HG02943 (cell line): ENCODE data around the gene CGB7.
A peak's percentile ranks its signal among the peaks of the same experiment; 100 is the strongest.

Experiments used
- ATAC-seq: cut with Tn5 transposase; IDR thresholded peaks from one replicate; pipeline ENCODE4 v1.9.1; 2021; ENCODE audit warnings: mild to moderate bottlenecking, low read depth, moderate library complexity; ENCODE audit not compliant: unreplicated experiment

The CGB7 gene

DNA sequence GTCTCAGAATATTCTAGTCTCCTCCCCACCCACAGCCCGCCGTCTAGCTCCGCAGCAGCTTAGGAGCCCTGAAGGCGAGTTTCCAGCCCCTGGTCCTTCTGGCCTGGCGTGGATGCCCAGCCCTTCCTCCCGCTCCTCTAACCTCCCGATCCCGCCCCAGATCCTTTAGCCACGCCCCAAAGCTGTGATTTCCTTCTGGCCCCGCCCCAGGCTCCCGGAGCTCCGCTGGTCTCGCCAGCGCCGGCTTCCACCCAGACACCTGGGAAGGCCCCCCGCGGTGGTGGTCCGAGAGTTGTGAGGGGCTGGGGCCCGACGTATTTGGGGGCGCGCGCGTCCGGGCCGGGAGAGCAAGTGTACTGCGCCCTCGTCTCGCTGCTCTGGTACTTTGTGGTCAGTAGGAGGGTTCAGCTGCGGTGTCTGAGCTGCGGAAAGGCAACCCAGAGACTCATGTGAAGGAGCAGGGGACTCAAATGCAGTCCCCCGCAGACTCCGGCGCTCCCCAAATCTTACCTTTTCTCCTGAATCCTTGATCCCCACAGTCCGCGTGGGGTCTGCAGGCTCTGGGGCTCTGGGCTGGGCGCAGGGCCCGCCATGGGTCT is at the start of gene CGB7:
TSS of gene CGB7 (minus strand) at position 114 of the 599 bp plus-strand sequence. CDS start 2,374 bp downstream, outside the sequence.
- ATAC-seq: no peak

DNA sequence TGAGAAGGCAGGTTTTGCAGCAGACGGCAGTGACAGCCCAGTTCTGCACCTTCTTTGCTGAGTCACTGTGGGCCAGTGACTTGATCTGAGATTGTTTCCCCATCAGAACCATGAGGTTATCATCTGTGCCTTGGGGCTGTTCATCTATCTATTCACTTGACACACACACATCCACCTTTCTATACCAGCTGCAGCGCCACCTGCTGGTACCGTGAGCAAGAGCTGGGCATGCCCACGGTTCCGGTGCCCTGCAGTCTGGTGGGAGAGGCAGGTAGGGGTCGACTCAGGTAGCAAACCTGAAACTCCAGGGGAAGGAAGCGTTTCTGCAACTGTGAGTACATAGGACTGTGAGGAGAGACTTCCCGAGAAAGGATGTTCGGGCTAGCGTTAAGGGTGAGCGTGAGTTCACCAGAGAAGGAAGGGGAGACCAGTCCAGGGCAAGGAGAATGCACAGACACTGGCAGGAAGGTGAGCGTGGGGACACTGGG is 49.1 kb upstream of the CGB7 start:
- ATAC-seq: no peak

DNA sequence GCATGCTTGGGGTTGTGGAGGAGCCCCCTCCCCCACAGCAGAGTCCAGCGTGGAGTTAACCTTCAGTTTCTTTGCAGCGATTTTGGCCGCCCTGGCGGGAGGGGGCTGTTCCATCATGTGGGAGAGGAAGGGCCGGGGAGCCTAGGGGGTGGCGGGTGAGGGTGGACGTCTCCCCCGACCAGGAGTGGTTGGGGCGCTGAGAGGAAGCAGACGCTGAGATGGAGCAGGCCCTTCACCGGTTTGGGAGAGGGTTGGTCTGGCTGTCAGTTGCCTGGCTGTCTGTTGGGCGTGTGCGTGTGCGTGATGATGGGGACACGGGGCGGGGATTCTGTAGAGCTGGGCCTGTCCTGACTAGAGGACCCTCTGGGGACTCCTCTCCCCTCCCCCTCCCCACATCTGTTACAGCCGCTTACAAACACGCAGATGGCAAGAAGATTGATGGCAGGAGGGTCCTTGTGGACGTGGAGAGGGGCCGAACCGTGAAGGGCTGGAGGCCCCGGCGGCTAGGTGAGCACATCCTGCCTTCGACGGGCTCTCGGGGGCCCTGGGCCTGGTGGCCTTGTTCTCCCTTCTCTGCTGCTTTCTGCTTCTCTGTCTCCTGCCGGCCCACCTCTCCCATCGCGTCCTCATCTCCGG is 46.8 kb upstream of the CGB7 start:
- no peak for ATAC-seq

DNA sequence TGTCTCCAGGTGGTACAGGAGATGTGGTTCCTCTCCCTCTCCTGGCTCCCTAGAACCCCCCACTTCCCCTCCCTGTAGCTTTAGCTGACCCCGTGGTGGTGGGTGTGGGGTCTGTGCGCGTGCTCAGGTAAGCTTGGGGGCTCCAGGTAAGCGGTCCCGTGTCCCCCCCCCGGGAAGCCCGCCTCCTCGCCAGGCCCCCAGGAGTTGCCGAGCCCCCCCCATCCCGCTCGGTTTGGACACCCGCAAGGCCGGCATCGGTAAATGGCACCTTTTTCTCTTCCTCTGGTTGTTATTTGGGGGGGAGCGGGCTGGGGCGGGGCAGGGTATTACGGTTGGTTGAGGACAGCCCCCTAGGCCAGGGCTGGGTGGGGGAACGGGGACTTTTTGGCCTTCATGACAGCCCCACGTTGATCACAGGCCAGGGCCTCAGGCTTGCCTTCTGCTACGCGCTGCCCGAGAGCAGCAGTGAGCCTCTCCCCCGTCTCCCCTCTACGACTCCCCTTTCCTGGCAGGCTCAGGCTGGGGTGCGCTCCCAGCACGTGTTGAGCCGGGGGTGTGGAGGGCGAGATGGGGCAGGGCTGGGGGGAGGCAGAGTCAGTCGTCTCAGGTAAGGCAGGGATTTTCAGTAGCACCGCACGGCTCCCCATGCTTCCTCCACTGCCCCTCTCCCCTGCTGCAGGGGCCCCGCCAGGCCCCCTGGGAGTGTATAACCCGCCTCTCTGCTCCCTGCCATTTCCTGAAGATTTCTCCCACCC is 46.0 kb upstream of the CGB7 start:
- ATAC-seq: no peak

DNA sequence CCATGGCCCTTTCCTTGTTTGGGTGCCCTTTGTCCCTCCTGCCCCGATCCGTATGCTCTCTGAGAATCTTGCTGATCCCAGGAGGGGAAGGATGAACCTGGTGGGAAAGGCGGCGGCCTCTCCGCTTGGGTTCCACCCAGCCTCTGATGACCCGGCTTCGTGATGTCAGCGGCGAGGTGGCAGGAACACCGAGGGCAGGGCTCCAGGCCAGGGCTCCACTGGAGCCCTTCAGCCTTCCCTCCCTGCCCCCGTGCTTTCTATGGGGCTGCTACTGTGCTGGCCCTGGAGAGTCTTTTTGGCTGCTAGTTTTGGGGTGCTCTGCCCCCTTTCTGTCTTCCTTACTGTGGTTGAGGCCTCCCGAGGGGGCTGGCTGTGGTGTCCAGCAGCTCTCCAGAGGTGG is 44.8 kb upstream of the CGB7 start:
- ATAC-seq: no peak

DNA sequence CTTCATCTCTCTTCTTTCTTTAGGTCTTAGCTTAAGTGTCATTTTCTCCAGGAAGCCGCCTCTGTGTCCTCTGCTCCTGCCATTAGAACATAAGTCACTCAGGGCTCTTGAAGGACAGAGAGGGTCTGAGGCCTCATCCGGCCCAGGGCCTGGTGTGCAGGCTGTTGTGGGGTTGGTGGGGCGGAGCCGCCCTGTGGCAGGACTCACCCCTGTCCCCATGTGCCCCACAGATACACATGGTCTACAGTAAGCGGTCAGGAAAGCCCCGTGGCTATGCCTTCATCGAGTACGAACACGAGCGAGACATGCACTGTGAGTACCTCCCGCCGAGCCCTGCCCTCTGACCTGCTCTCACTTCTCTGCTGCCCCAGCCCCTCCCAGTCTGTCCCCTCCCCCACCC is 43.6 kb upstream of the CGB7 start:
- ATAC-seq: no peak

DNA sequence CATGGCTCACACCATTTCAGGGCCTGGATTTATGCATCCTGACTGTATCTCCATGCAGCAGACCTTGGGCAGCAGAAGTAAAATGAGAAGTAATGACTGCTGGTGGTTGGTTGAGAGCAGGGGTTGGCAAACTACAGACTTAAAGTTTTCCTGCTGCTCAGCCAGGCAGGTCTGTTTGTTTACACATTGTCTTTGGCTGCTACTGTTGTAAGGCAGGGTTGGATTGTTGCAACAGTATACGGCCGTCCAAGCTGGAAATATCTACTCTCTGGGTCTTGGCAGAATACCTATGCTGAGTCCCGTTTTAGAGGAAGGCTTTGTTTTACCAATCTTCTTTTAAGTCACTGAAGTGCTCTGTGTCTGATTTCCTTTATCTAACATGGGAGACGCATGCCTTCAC is 41.2 kb upstream of the CGB7 start:
- no peak for ATAC-seq

GRCh38 chr19:49097453-49098288 is 40.1 kb upstream of the CGB7 start:
- ATAC-seq: no peak

GRCh38 chr19:49094505-49095482 is 37.2 kb upstream of the CGB7 start:
- ATAC-seq: no peak

DNA sequence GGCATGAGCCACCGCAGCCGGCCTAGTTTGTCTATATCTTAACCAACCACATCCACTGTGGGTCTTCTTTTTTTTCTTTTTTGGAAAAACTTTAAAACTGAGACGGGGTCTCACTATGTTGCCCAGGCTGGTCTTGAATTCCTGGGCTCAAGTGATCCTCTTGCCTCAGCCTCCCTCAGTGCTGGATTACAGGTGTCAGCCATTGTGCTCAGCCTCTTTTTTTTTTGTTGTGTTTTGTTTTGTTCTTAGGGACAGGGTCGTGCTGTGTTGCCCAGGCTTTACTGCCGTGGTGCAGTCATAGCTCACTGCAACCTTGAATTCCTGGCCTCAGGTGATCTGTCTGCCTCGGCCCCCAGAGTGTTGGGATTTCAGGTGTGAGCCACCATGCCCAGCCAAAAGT is 35.1 kb upstream of the CGB7 start:
- no peak for ATAC-seq

DNA sequence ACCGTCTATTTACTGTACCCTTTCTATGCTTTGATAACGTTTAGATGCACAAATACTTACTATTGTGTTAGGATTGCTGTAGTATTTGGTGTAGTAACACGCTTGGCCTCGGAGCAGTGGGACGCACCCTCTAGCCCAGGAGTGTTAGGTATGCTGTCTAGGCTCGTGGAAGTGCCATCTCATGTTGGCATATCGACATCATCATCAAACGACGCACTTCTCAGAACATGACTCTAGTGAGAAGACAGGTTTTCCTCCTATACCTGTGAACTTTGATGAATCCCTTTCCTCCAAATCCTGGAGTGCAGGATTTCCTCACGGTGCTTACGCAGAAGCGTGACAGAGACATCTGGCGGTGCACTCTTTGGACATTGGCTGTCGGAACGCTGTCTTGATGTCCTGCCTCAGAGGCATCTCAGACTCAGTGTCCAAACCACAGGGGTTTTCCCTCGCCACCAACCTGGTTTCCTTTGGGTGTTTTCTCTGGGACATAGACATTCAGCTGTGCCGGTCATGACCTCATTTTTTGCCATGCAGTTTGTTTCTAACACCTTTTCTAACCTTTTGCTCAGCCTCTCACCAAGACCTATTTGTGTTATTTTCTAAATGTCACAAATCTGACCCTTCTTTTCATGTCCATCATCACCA is 34.0 kb upstream of the CGB7 start:
- ATAC-seq: no peak

- ATAC-seq: no peak
Observed at GRCh38 chr19:49086296-49086695, 28.7 kb upstream of the CGB7 start.

DNA sequence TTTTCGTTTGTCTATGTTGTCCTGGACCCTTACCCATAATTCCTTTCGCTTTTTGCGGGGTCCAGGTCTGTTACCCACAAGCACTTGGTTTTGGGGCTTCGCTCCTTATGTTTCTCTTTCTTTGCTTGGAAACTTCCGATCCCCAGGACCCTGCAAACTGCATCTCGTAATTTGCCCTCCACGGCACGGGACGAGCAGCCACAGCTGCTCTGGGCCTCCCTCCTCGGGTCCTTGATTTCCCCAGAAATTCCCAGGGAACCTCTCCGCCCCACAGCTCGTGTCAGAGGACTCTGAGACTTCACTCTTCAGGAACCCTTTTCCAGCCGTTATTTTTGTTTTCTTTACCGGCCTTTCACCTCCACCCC is 28.3 kb upstream of the CGB7 start:
- no peak for ATAC-seq

DNA sequence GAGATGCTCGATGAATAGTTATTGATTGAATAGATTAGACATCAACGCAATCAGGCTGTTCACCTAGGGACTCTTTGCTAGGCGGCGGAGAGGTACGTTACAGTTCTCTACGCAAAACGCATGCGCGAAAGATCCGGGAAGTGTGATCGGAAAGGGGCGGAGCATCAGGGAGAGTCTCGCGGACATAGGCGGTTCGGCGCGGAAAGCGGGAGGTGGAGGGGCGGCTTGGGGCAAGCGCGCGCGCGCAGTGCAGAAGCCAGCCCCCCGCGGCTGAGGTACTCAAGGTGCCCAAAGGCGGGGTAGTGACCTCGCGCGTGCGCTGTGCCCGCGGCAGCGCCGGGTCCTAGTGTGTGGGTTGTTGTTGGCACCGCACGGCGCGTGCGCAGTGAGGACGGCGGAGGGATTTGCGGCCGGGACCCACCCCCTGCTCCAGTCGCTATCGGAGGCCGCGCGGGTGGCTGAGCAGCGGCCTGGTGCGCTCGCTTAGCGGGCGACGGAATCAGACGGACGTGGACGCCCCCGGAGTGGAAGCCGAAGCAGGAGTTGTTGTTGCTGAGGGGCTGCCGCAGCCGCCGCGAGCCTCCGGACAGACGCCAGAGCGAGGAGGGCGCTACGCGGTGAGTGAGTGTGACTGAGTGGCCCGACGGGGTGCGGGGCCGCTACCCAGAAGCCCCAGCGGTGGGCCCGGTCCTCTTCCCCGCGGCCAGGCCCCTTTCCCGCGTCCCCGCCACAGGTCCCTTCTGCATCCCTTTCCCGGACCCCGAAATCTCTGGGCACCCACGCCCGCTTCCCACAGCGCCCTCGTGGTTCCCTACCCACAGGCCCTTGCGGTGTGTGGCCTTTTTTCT is 27.7 kb upstream of the CGB7 start, which contains the start of gene SNRNP70:
TSS of gene SNRNP70 (plus strand) at position 432 of the 848 bp plus-strand sequence. CDS start 964 bp downstream, outside the sequence.
- ATAC-seq: peak; percentile 81

- ATAC-seq: no peak
Observed at GRCh38 chr19:49084206-49085019, 26.9 kb upstream of the CGB7 start.

DNA sequence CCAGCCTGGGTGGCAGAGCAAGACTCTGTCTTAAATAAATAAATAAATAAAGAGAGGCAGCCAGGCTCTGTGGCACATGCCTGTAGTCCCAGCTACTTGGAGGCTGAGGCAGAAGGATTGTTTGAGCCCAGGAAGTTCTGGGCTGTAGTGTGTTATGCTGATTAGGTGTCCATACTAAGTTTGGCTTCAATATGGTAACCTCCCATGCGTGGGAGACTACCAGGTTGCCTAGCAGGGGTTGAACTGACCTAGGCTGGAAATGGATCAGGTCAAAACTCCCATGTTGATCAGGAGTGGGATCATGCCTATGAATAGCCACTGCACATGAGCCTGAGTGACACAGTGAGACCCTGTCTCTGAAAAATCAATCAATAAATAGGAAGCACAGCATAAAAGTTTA is 23.7 kb upstream of the CGB7 start:
- no peak for ATAC-seq

DNA sequence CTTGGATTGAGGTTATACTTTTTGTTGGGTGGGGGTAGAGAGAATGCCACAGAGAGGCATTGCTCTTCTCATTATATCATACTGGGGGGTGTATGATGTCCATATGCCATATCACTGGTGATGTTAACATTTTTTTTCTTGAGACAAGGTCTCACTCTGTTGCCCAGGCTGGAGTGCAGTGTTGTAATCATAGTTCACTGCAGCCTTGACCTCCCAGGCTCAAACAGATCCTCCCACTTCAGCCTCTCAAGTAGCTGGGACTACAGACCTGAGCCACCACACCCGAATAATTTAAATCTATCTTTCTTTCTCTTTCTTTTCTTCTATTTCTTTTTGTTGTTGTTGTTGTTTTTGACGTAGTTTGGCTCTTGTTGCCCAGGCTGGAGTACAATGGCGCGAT is 22.8 kb upstream of the CGB7 start:
- ATAC-seq: no peak
